Stimulated activated CD4-positive, alpha-beta T cell treated with anti-CD3 and anti-CD28 coated beads, Interleukin-12 subunit alpha, Interleukin-12 subunit beta, amount 100 ng/mL, for 48 hours (primary cell): ENCODE results near the gene ATP6V0A4.
A peak's percentile ranks its signal among the peaks of the same experiment; 100 is the strongest.
"Not testable (repeated sequence)": the region's sequence is repeated elsewhere in the genome, so short reads cannot be mapped to it uniquely, and the experiment has no call there.

Experiments used
- DNase-seq, 3 donors: peaks; one replicate each; pipeline ENCODE4 v3.0.0-alpha.2; 2020; ENCODE audit warnings: low read depth in 2 of 3, low spot score in 1 of 3

ATP6V0A4 gene

DNA sequence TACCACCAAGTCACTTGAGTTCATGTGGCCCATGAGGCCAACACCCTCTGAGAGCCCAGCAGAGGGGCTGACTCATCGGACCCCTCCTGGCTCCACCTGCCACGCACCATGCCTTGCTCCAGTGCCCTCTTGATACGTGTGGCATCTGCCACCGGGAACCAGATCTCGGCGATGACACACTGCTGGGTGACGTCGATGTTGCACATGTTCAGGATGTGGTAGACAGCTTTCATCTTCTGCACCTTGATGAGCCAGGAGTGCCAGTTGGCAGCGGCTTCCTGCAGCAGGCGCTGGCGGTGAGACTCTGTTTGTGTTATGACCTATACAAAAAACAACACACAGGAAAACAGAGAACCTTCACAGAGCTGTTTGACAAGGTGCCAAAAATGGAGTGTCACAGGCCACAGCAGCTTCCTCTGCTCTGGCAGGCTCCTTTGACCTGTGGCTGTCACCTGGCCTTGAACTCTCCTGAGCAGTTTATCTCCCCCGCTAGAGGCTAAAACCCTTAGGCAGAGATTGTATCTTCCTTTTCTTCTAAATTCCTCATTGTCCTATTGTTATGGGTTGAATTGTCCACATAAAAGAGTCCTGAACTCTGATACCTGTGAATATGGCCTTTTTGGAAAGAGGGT is 45.4 kb downstream of the ATP6V0A4 start:
- peak; percentile 69 to 90 (median 74) for DNase-seq

DNA sequence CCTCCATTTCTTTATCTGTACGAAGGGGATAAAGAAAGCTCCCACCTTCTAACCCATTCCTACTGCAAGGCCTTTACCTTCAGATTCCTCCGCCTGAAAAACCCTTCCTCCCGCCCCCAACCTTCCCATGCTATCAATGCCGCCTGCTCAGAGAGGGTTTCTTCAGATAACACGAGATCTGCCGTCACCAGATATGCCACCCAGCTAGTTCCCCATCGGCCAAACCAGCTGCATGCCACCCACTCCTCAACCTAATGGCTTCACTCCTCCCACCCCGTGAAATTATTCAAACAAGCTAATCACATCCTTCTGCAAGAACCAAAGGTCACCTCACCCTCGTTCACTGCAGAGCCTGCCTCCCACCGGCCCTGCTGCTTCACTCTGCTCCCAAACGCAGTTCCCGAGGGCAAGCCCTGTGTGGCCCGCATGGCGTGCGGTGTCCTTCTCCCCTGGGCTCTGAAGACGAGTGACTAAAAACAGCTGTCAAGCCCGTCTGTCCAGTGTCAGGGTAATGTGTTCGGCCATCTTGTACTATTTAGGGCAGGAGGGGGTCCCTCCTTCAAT is 47.0 kb downstream of the ATP6V0A4 start:
- no peak for DNase-seq

DNA sequence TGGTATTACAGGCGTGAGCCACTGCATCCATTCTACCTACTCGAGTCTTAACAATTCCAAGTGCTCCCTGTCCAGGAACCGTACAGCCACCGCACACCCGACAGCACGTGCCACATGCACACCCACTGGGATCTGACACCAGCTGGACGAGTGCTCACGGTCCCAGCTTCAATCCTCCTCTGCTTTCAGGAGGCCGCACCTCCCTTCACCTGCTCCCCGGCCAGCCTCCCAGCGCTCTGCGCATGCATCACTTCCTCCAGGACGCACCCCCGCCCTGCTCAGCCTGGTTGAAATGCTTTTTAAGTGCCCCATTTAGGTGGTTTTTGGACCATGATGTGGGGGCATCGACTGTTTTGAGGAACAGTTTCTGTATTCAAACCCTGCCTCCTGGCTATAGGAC is 47.5 kb downstream of the ATP6V0A4 start:
- no peak for DNase-seq

DNA sequence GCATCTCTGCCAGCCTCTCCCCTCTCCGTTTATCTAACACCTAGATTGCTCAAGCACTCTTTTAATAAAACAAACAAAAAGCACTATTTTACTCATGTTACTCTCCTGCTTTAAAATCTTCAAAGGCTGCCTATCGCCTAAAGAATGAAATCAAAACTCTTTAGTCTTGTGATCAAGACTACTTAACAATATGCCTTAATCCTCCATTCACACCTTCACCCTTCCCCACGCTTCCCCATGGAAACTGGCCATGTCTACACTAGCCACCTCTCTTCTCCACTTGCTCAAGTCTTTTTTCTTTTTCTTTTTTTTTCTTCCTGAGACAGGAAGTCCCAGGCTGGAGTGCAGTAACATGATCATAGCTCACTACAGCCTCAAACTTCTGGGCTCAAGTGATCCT is 48.0 kb downstream of the ATP6V0A4 start:
- no peak for DNase-seq

DNA sequence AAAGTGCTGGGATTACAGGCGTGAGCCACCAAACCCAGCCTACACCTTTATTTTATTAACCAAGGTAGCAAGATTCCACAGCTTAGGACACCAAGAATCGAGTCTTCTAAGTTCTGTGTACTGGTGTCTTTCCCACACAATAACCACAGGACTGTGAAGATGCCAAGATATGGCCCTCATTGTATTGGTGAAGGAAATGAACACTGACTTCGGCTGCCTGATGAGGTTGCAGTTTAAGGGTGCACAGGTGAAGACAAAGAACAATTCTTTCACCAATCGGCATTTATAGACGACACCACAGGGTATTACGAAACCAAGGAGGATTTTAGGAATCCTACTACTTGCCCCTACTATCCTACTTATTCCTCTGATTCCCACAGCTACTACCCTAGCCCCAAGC is 49.3 kb downstream of the ATP6V0A4 start:
- DNase-seq = no peak

DNA sequence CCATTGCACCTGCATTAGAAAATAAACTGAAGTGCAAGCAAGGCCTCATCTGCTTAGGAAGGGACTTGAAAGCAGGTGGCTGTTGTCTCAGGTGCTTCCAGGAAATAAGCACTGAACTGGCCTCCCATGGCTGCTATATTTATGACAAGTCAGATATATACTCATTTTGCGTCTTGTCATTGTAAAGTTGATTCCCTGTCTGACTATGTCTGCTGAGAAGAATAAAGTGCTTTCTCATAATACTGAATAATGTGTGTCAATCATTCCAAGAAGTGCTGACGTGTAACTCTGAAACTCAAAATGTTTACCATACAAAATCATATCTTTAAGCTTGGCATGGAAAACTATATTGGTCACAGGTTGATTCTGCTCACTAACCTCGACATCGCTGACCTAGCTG is 51.9 kb downstream of the ATP6V0A4 start:
- peak in 1 of 3 donors; percentile 19 for DNase-seq

DNA sequence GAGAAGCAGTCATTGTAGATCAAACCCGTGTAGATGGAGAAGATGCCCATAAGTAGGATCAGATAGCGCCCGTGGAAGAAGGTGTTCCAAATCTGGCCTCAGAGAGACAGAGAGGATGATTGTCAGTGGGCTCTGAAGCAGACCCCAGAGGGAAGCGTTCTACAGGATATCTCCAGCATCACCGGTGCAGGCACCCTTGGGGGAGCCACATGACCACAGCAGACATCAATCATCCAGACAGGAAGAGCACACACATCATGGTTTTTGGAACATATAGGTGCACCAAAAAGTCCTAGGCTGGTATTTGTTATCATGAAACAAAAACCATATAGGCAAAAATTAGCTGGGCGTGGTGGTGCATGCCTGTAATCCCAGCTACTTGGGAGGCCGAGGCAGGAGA is 52.8 kb downstream of the ATP6V0A4 start:
- DNase-seq = no peak

DNA sequence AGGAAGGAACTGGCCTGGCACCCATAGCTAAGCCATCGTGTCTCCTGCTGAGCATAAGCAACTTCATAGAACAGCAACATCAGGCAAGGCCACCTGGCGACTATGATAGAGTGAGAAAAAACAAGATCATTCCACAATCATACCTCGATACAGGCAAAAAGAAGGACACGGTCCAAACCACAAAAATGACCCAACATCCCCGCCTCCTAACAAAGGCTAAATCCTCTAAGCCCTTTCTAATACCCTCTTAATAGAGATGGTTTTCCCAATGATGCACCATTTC is 56.6 kb downstream of the ATP6V0A4 start:
- DNase-seq = no peak

DNA sequence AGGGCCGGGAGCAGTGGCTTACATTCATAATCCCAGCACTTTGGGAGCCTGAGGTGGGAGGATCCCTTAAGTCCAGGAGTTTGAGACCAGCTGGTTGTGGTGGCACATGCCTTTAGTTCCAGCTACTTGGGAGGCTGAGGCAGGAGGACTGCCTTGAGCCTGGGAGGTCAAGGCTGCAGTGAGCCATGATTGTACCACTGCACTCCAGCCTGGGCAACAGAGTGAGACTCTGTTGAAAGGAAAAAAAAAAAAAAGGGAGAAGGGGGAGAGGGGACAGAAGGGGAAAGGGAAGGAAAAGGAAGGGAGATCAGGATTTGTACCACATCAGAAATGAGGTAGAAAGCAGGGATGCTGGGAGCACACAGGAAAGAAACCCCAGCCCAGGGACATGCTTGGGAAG is 58.1 kb downstream of the ATP6V0A4 start:
- no peak for DNase-seq

DNA sequence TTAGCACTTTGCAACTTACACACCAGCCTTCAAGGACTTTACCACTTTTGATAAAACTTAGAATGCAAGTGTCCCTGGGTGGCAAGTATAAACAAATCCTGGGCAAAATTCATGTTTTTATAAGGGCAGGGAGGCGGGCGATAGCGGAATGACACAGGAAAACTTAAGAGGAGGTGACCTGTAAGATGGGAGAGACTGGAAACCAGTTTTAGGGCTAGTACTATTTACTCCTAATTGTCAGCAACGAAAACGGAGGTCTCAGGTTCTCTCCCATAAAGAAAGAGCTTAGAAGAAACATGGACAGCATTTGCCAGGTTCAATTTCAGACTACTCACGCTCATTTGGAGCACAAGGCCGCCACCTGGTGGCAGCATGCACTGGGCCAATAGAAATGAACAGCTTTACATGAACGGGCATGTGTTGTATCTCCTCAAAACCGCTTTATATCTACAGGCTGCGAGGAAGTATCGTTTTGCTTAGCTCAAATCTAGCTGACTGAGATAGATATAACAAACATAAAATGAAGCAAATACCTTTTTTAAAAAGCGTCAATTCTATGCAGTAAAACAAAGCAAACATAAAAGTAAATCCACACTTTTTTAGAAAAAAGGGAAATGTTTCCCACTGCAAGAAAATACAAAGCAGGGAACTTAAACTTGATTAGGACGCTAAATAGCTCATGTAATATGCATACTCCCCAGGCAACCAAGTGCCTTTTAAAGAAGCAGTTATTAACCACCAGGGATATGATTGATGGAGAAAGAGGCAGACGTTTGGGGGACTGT is 59.3 kb downstream of the ATP6V0A4 start:
- peak; percentile 66 to 82 (median 69) for DNase-seq

DNA sequence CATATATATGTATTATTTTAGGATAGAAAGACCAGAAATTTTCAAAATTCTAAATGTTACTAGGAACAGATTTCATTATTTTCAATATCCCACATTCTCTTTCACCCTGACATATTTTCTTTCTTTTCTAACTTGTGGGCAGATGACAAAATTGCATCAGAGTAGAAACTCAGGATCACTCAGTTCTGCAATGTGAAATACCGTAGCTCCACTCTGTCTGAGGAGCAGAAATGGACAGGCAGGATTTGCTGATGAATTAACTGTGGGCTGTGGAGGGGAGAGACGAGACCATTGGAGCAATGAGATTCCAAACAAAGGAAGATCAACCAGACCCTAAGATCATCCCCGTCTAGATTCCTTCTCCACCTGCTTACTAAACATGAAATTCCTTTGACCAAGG is 59.9 kb downstream of the ATP6V0A4 start:
- DNase-seq = no peak

DNA sequence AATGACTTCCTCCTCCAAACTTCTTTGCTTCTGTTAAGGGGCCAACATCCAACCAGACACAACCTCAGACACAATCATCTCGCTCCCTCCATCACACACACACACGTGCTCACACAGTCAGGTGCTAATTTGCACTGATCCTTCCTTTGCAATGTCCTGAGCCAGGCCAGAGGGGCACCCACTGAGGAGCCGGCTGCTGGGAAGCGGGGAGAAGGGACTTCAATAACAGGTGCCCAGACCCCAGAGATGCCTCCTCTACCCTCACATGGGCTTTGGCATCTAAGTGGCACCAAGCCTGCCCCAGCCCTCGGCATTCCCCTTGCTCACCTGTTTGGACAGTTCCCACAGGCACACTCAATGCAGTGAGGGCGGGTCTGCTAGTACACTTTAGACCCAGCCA is 62.6 kb downstream of the ATP6V0A4 start:
- DNase-seq = no peak

DNA sequence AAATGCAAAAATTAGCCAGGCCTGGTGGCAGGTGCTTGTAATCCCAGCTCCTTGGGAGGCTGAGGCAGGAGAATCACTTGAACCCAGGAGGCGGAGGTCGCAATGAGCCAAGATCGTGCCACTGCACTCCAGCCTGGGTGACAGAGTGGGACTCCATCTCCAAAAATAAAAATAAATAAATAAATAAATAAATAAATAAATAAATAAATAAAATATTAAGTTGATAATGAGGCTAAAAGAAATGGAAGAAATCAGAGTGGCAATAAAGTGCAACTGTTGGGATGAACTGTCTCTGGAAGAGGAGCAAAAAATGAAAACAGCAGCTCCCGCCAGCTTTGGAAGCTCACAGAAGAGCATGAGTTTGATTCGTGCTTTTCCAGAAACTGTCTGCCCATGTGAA is 66.3 kb downstream of the ATP6V0A4 start:
- not testable (repeated sequence) for DNase-seq

DNA sequence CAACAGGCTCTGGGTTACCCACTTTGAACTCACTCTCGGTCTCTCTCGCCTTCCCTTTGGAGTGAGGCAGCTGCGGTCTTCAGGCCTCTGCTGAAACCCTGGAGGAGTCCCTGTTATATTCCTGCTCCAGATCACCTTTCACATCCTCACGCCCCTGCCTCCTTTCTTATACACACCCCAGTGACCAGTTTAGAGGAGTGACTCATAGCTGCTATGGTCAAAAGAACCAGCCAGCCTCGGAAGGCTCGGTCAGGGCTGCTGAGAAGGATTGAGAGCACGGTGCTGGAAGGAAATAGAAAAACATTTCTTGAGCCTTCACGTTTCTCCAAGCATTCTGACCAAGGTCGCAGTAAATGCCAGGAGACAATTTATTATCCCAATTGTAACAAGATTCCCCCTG is 68.6 kb downstream of the ATP6V0A4 start:
- no peak for DNase-seq

DNA sequence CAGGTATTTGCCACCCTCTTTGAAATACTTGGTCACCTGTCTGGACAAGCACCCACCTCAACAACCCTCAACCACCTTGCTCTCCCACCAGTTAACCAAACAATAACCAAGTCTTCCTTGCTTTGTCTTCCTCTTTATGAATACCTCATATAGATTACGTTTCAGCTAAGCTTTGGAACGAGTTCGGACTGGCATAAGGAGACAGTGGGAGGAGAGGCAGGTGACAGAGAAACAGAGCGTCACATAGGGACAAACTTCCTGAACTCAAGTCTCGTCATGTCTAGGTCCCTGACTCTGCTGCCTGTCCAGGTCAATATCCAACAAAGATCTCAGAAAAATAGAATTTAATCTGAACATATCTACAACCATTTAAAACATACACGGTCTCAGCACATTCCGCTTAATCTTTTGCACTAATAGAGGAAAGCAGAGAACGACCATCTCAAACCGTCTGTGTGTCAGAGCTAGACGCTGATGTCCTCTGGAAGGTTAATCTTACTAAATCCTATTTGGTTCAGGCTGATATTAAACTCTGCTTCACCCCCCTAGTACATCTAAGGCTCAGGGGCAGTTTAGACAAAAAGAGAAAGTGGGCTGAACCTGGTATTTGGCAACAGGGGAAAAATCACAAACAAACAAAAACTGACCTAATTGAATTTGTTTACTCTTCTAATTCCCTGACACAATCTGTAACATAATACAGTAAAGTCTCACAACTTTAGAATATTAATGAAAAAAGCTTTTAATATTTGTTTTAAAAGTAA is 70.5 kb downstream of the ATP6V0A4 start:
- DNase-seq = no peak

DNA sequence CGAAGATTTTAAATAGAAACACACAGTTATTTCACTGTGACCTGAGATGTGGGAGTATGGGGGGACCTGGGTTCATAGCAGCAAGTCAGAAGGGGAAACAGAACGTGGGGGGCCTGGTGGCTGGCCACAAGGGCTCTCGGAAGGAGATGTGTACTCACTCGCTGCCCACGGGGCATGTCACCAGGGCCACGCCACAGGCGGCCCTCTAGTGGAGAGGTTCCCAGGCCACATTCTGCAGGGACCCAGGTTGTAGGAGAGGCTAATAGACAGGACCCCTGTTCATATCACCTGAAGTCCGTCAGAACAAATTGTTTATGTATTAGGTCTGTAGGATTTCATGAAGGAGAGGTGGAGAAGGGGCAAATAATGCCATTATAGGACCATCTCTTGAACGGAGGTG is 71.7 kb downstream of the ATP6V0A4 start:
- DNase-seq = no peak

DNA sequence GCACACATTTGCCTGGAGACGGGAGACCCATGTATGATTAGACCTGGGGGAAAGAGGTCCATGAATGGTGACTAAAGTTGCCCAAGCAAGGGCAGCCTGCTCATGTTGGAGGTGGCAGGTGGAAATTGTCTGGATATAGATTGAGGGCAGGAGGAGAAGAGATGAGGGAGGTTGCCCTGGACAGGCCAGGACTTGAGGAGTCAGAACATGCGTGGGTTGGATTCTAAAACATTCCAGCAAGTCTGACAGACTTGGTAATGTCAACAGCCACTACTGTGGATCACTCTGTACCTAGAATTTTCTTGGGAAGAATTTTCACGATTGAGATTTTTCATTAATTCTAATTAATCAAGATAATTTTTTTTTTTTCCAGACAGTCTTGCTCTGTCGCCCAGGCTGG is 77.7 kb downstream of the ATP6V0A4 start:
- no peak for DNase-seq

DNA sequence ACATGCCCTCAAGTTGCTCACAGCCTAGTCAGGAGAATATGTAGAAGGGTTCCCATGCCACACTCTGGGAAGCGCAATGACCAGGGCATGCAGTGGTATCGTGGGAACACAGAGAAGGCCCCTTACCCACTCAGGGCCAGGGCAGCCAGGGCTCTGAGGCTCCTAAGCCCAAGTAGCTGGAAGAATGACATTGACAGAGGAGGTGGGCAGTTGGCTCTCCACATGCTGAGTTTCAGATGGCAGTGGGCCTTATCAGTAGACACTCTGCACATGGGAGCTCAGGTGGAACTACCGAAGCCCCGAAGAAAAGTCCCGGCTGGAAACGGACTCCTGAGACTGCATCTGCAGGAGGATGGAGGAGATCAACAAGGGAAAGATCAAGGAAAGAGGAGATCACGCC is 81.1 kb downstream of the ATP6V0A4 start:
- no peak for DNase-seq

DNA sequence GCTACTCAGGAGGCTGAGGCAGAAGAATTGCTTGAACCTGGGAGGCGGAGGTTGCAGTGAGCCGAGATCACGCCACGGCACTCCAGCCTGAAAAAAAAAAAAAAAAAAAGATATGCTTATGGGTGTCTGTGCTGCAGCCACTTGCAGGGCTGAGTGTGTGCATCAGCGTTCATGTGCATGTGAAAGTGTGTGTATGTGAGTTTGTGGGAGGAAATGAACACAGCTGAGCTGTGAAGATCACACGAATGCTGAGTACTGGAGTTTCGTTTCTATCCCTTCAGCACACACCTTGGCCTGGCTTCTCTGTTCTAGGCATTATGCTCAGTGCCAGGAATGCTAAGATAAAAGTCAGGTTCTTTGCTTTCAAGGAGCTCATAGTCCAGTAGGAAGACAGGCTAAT is 84.8 kb downstream of the ATP6V0A4 start:
- DNase-seq = no peak

DNA sequence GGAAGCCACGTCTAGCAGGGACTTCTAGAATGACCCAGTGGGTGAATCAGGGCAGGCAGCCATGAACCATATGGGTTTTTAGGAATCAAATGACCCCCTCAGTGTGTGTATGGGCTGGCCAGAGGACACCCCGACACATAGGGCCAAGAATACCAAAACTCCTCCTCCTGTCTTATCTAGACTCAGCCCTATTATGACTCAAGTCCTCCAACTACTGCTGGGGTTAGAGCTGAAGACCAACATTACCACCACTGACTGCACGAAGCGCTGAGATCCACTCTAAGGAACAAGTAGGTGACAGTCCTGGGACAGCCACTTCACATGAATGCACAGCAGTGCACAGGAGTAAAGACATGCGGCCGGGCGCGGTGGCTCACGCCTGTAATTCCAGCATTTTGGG is 85.3 kb downstream of the ATP6V0A4 start:
- DNase-seq = no peak

DNA sequence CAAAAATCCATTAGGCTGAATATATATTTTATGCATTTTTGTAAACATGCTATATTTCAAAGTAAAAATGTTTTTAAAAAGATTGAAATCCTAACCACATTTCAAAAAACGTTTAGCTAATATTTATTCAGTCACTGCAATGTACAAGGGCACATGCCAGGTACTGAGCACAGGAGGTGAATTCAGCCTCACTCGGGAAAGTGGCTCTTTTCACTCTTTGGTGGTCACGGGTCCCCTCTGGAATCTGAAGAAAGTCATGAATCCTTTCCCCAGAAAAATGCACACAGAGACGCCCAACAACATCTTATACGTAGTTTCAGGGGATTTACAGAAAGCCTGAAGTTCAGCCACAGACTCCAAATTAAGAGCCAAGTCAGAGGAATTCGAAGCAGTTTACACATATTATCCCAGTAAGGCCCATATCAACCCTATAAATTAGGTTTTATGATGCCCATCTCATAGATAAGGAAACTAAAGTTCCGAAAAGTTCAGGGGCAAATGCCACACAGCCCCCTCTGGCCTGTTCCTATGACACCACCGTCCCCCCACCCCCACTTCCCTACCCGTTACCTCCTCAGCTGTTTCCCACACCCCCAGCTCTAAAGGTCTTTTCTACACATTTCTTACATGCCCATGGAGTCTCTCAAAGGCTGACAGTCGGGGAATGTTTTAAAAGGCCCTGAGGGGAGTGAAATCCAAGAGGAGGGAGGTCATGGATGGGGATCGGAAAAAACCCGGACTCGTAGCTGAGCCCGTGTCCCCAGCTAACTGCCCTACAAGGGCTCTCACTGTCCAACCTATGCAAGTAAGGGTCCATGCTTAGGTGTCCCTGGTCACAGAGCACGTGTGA is 87.2 kb downstream of the ATP6V0A4 start:
- DNase-seq = no peak
